Measurements from ENCODE around the gene NPEPL1. TPM values are rescaled to one million over a fixed set of nuclear protein-coding genes. Genes with fewer than 3 reads are reported as not detected.

Gene NPEPL1
- total RNA-seq, 2 experiments from 2014 or later = 15.4 to 17.1 TPM

DNA sequence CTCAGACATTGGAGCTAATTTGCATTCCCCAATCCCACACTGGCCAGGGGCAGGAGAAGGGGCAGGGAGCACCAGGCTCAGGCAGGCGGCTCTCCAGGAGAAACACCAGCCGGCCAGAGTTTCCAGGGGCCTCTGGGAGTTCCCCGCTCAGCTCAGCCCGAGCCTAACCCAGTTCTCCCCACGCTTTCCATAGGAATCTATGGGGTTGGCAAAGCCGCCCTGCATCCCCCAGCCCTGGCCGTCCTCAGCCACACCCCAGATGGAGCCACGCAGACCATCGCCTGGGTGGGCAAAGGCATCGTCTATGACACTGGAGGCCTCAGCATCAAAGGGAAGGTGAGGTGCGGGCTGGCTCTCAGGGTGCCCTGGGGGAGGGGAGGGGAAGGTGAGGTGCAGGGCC, 8.2 kb downstream of the NPEPL1 start:
- Mint-ChIP-seq H3K27ac (no peak overlapping the region), H3K36me3 (ENCODE audit: low read depth) (peaks cover 21% of the 10 kb centered on the region), H3K4me3 (no peak overlapping the region), H3K27me3 (no peaks in the 10 kb centered on the region), H3K4me1 (ENCODE audit: low read depth) (peaks cover 2% of the 10 kb centered on the region), H3K9me3 (no peaks in the 10 kb centered on the region)
- POLR2A ChIA-PET = interaction anchor here (1.2 kb wide), 1 partner anchor 50 kb away, joined by 3 read pairs; the partner anchor contains the start of gene STX16
- CTCF ChIA-PET = no interaction called here
- intact Hi-C loops (cut with micrococcal nuclease) = no loop called here
- ATAC-seq (no peak), DNase-seq (no peak)
- TF ChIP-seq, protein P1, sequence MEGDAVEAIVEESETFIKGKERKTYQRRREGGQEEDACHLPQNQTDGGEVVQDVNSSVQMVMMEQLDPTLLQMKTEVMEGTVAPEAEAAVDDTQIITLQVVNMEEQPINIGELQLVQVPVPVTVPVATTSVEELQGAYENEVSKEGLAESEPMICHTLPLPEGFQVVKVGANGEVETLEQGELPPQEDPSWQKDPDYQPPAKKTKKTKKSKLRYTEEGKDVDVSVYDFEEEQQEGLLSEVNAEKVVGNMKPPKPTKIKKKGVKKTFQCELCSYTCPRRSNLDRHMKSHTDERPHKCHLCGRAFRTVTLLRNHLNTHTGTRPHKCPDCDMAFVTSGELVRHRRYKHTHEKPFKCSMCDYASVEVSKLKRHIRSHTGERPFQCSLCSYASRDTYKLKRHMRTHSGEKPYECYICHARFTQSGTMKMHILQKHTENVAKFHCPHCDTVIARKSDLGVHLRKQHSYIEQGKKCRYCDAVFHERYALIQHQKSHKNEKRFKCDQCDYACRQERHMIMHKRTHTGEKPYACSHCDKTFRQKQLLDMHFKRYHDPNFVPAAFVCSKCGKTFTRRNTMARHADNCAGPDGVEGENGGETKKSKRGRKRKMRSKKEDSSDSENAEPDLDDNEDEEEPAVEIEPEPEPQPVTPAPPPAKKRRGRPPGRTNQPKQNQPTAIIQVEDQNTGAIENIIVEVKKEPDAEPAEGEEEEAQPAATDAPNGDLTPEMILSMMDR (IDR thresholded peaks at IDR 0.05) = no peak

DNA sequence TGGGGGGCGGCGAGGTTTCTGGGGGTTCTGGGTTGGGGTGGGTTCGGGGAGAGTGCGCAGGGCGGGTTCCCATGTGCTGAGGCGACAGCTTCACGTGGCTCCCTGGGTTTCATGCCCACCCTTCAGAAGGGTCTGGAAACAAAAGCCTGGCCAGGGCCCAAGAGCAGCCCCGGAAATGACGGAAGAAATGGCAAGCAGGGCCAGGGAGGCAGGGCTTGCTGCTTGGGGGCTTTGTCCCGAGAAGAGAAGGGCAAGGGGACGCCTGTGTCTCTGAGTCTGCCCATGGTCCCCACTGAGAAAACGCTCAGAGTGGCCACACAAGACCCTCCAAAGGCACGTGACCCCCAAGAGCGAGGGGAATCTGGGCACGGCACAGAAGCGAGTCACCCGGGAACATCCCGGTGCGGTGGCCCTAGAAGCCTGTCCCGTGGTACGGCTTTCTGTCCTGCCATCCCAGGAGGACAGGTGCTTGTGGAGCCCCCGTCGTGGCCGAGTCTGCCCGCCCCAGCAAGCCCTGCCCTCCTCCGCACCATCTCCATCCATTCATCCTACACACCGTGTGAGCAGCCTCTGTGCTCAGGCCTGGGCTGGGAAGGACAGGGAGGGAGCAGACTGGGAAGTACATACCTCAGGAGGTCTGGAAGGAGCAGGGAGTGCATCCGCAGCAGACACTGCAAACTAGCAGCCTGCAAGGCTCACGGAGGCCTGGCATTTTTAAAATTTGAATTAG, 9.0 kb downstream of the NPEPL1 start:
- CTCF ChIA-PET = interaction anchor here (1.6 kb wide), 1 partner anchor 138 kb away, joined by 5 read pairs; no protein-coding TSS in a partner anchor
- DNase-seq (no peak), ATAC-seq (no peak)
- Mint-ChIP-seq H3K27ac (no peak overlapping the region), H3K9me3 (no peaks in the 10 kb centered on the region), H3K4me1 (ENCODE audit: low read depth) (peaks cover 2% of the 10 kb centered on the region), H3K36me3 (ENCODE audit: low read depth) (peaks cover 21% of the 10 kb centered on the region), H3K27me3 (no peaks in the 10 kb centered on the region), H3K4me3 (no peak overlapping the region)
- POLR2A ChIA-PET = no interaction called here
- TF ChIP-seq, protein P1 (IDR thresholded peaks at IDR 0.05) = no peak
- intact Hi-C loops (cut with micrococcal nuclease) = no loop called here

DNA sequence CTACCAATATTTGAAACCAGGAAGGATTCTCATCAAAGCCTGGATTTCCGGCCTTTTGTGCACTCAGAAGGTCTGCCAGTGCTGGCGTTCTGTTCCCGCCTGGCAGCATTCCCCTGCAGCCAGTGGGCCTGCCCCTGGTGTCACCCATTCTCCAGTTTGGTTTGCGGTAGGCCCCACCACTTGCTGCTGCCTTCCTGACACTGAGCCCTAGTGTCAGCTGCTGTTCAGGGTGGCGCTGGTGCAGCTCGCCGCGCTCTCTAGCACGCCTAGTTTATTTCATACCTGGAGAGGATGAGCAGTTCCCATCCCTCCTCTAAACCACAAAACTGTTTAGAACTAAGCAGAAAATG, 9.5 kb downstream of the NPEPL1 start:
- intact Hi-C loops (cut with micrococcal nuclease) = no loop called here
- H3K27ac Mint-ChIP-seq = no peak overlapping the region
- H3K27me3 Mint-ChIP-seq = no peaks in the 10 kb centered on the region
- no peak for DNase-seq
- peaks cover 21% of the 10 kb centered on the region for H3K36me3 Mint-ChIP-seq (ENCODE audit: low read depth)
- no peak for ATAC-seq
- CTCF ChIA-PET = interaction anchor here (1.6 kb wide), 1 partner anchor 137 kb away, joined by 5 read pairs; no protein-coding TSS in a partner anchor
- TF ChIP-seq, protein P1 (IDR thresholded peaks at IDR 0.05) = no peak
- POLR2A ChIA-PET = no interaction called here
- peaks cover 2% of the 10 kb centered on the region for H3K4me1 Mint-ChIP-seq (ENCODE audit: low read depth)
- H3K4me3 Mint-ChIP-seq = no peak overlapping the region
- H3K9me3 Mint-ChIP-seq = no peaks in the 10 kb centered on the region

DNA sequence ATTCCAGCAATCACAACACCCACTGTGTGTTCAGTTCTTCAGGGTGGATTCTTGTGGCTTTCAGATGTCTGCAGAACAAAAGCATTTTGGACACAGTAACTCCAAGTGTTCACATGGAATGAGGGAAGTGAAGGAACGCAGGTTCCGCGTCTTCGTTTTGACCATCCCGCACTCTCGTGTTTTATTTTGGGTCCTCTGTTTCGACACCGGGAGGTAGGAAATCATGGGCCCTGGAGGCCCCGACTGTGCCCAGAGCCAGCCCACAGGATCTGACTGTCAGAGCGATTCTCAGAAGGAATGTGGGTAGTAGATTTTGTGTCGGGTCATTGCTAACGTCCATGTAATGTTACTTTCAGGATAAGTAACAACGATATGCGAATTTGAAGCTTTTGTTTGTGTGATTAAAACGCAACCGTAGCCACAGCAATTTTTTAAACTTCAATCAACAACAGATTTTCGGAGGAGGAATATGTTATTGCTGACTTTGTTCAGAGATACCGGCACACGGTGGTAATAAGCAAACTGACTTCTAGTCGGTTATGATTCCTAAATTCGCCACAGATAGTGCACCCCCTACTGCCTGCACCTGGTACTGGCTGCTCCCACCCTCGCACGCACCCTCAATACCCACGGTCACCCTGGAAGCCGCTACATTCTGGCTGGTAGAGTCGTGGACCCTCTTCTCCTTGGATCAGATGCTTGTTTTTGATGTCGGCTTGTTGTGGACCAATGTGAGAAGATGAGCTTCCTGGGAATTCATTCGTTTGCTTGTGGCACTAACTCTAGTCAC, 10.5 kb downstream of the NPEPL1 start:
- Mint-ChIP-seq H3K4me1 (ENCODE audit: low read depth) (peaks cover 2% of the 10 kb centered on the region), H3K36me3 (ENCODE audit: low read depth) (peaks cover 21% of the 10 kb centered on the region), H3K27ac (no peak overlapping the region), H3K9me3 (no peaks in the 10 kb centered on the region), H3K27me3 (no peaks in the 10 kb centered on the region), H3K4me3 (no peak overlapping the region)
- ChIA-PET POLR2A (interaction anchor here (1.6 kb wide), 1 partner anchor 9 kb away, joined by 7 read pairs; no protein-coding TSS in a partner anchor), CTCF (interaction anchor here (1.4 to 1.6 kb wide), 3 partner anchors 43 to 136 kb away, joined by 3 to 6 read pairs (median 5); no protein-coding TSS in a partner anchor)
- DNase-seq = peak; percentile 27
- TF ChIP-seq, protein P1 (IDR thresholded peaks at IDR 0.05) = no peak
- no peak for ATAC-seq
- intact Hi-C loops (cut with micrococcal nuclease) = no loop called here
